ENCODE data around the gene XYLB.

- TF ChIP-seq, protein P1, sequence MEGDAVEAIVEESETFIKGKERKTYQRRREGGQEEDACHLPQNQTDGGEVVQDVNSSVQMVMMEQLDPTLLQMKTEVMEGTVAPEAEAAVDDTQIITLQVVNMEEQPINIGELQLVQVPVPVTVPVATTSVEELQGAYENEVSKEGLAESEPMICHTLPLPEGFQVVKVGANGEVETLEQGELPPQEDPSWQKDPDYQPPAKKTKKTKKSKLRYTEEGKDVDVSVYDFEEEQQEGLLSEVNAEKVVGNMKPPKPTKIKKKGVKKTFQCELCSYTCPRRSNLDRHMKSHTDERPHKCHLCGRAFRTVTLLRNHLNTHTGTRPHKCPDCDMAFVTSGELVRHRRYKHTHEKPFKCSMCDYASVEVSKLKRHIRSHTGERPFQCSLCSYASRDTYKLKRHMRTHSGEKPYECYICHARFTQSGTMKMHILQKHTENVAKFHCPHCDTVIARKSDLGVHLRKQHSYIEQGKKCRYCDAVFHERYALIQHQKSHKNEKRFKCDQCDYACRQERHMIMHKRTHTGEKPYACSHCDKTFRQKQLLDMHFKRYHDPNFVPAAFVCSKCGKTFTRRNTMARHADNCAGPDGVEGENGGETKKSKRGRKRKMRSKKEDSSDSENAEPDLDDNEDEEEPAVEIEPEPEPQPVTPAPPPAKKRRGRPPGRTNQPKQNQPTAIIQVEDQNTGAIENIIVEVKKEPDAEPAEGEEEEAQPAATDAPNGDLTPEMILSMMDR (IDR thresholded peaks at IDR 0.05), result no peak
- no peak for TF ChIP-seq POLR2A (IDR thresholded peaks at IDR 0.05)
Measured at GRCh38 chr3:38454178-38454883, 107.7 kb downstream of the XYLB start.

Measured in ovary (tissue), 3 donors.